Astrocyte of the spinal cord (primary cell): ENCODE results near the gene TSSK1B.

Experiments used
- DNase-seq: peaks from one replicate; pipeline ENCODE4 v3.0.0; 2011; ENCODE audit warnings: low read depth, low spot score
- H3K4me3 ChIP-seq: 2 replicates; pipeline ENCODE4 v1.5.1; 2011; ENCODE audit warnings: low read depth, mild to moderate bottlenecking, low read length, moderate library complexity
- CTCF ChIP-seq: IDR thresholded peaks from 2 replicates; pipeline ENCODE4 v1.5.1; 2012; ENCODE audit warnings: low read depth, mild to moderate bottlenecking, low read length, inconsistent platforms
- in situ Hi-C: cut with HindIII; loops from 2 replicates; pipeline ENCODE4 v1.10.0; 2017; ENCODE audit warnings: low sequenced_read_pairs

The TSSK1B gene

GRCh38 chr5:113389116-113389515 lies 45.7 kb downstream of the TSSK1B start:
- no peak overlapping the region for H3K4me3 ChIP-seq
- no peak for TF ChIP-seq CTCF
- no peak for DNase-seq
- in situ Hi-C loops, result no loop called here

GRCh38 chr5:113387844-113388243 lies 46.9 kb downstream of the TSSK1B start:
- H3K4me3 ChIP-seq, result no peak overlapping the region
- no peak for DNase-seq
- in situ Hi-C loops, result no loop called here
- no peak for TF ChIP-seq CTCF

GRCh38 chr5:113384782-113385285 lies 50.0 kb downstream of the TSSK1B start:
- TF ChIP-seq CTCF, result no peak
- H3K4me3 ChIP-seq, result no peak overlapping the region
- DNase-seq, result no peak
- in situ Hi-C loops, result no loop called here

- no peak for DNase-seq
Observed at GRCh38 chr5:113382731-113383130, 52.1 kb downstream of the TSSK1B start.

More at GRCh38 chr5:113382731-113383130, 52.1 kb downstream of the TSSK1B start:
- no peak overlapping the region for H3K4me3 ChIP-seq
- no peak for TF ChIP-seq CTCF
- in situ Hi-C loops, result no loop called here
